Measurements from ENCODE around the gene RBM19.

The RBM19 gene

DNA sequence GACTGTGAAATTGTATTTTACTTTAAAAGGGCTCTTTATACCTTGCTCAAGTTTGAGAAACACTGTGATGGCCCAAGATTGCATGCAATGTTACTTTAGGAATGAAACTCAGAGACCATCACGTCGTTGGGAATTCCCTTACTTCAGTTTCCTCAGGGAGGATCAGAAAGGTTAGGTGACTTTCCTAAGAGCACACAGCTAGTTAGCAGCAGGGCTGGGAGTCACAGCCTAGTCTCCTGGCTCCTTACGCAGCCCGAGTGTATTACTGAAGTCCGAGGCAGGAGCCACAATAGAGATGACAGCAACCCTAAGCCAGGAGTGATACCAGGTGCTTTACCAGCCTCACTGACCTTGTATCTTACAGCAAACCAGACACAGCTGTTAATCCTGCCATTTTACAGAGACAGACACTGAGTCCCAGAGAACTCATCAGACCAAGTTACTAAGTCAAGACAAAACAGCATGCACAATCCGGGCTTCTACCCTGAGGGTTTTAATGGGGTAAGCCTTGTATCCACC lies 67.0 kb downstream of the RBM19 start:
- DNase-seq: no peak

DNA sequence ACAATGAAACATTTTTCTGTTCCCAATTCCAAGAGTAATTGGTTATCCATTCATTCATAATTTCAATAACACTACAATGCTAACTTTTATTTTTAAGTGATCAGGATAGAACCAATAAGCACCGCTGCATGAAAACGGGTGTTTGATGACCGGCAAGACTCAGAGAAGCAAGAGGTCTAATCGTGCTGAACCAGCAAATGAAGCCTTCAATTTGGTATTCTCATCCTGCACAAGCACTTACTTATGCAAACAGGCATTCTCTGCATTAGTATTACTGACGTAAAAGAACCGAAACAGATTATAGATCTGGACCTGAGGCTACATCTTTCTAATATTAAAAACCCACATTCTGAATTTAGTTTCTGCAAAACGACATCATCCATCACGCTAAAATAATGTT lies 67.7 kb downstream of the RBM19 start:
- no peak for DNase-seq

DNA sequence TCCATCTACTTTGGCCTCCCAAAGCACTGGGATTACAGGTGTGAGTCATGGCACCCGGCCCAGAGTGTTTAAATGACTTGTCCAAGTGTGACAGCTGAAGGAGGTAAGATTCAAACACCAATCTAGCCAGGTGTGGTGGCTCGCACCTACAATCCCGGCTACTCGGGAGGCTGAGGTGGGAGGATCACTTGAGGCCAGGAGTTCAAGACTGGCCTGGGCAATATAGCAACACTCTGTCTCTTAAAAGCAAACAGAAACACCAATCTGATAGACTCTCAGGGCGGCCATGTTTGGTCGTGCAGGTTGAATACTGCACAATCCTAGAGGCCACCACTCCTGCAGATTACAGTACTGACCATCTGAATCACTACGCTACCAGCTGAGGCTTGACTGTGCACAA lies 68.7 kb downstream of the RBM19 start:
- no peak for DNase-seq

DNA sequence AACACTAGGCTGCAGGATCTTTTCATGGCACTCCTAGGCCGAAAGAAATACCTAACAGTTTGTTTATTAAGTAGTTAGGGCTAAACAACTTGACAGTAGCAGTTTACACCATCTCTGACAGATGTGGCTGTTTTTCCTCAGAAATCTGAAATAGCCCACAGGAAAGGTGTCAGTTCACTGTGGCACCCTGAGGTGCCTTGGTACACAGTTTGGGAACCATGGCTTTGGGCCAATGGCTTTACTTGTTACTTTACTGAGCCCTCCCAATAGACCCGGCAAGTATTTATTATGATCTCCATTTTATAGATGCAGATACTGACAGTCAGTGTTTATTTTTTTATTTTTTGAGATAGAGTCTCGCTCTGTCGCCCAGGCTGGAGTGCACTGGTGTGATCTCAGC lies 69.3 kb downstream of the RBM19 start:
- no peak for DNase-seq

DNA sequence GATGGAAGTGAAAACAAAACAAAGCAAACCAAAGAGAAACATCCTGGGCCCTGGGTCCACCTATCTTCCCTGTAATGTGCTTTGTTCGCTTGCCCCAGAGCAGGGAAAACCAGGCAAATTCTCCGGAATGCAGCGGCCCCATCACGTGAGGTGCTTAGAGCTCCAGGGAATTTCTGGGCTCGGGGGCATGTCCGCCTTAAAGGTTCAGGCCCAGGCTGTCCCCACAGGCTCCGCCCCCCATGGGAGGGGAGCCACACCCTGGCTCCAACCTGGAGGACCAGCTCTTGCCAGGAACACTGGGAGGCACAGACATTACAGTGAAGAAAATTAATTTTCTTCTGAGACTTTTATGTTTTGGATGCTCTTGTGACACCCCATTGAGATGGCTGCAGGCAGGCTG lies 69.9 kb downstream of the RBM19 start:
- DNase-seq: no peak

DNA sequence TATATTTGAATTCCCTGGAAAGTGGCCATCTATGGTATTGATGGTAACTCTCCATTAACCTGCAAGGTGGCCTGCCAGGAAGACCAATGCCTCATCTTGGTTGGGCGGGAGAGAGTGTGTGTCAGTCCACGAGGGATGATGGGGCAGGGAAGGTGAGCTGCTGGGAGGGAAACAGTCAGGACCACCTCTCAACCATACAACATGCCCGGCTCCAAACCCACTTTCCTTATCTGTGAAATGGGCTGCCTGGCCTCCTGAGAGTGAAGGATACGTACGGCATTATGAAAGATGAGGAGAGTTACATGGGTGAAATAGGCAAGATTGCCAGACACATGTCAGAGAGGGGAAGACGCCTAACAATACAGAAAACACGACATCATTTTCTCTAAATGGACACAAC lies 70.9 kb downstream of the RBM19 start:
- DNase-seq: no peak

DNA sequence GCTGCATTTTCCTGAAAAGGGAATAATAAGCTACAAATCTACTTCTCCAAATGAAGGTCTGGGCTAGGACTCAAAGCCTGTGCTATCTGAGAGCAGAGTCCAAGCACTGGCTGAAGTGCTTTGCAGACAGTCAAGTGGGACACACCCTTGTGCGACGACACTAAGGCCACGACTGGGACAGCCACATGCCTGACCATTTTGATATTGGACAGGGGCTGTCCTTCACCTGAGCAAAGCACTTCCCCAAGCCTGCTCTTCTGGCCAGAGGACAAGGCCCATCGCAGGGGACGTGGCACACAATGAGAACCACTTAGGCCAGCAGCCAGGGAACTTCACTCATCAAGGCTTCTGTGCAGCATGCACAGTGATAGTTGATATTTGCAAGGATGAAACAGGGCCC lies 71.4 kb downstream of the RBM19 start:
- no peak for DNase-seq

DNA sequence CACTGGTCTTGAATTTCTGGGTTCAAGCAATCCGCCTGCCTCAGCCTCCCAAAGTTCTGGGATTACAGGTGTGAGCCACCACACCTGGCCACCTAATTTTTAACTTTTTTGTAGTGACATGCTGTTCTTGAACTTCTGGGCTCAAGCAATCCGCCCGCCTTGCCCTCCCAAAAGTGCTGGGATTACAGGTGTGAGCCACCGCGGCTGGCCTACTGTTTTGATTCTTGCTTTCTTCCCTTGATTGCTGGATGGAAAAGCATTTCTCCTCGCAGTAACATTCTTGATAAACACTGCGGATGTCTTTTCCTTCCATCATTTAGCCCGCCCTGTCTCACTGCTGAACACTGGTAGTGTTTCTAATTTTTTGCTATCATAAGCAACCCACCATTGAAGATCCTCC lies 72.9 kb downstream of the RBM19 start:
- no peak for DNase-seq

DNA sequence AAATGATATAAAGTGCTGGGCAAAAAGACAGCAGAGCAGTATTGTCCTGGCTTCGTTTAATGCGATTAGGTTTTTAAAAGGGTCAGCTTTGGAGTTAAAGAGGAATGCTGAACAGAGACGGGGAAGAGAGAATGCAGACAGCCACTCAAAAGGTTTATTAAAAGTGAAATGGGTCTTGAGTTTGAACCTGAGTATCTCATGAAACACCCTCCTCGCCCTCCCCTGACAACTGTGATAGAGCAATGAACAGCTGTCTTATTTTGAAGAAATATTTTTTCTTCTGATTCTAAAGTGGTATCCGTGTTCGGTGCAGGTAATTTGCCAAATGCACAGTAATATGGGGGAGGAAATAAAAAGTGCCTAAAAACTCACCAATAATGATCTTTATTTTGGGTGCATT lies 73.6 kb downstream of the RBM19 start:
- no peak for DNase-seq

DNA sequence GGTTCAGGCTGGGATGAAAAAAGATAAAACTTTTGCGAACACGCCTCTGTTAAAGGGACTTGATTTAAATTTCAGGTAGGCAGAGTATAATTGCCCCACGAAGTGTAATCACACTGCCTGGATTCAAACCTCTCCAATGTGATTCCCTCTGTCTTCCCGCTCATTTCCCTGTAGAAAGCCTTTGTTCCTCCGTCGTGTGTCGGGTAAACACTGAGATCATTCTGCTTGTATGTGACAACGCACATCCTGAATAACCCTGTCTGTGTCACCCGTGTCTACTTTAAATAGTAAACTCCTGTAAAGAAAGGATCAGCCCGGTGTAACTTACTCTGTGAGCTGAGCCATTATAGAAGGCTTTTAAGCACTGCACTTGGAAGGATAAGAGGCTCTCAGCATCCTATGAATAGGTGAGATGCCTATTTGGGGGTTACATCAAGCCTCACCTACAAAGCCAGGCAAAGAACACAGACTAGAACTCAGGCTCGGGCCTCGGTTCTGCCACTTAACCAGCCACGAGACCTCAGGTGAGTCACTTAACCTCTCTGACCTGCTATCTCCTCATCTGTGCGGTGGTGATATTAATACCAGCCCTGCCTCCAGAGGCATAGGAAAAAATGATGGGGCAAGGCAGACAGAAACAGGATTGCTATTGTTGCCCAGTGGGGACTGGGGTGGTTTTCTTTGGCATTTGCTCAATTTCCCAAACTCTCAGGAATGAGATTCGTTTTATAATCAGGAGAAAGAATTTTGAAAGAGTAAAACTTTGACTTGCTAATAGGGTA lies 74.2 kb downstream of the RBM19 start:
- DNase-seq: no peak

DNA sequence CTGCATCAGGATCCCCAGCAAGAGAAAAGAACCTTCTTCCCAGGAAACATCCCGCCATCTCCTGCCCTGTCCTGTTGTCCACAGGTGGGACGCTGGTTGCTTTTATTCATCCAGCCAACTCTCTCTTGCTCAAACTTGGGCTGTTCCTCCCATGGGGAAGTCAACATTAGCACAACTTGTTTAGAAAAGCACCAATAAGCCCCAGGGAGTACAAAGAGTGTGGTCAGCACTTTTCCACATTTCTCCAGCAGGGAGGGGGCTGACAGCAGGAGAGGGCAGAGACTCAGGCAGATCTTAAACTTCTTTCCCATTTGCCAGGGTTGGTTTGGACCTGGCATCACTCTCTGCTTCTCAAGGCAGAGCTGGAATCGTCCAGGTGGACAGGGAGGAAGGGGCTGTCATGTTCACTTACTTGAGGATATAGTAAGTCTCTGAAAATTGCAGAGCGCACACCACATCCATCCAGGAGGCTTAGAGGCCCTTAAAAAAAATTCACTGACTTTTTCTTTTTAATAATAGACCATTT lies 74.9 kb downstream of the RBM19 start:
- no peak for DNase-seq

DNA sequence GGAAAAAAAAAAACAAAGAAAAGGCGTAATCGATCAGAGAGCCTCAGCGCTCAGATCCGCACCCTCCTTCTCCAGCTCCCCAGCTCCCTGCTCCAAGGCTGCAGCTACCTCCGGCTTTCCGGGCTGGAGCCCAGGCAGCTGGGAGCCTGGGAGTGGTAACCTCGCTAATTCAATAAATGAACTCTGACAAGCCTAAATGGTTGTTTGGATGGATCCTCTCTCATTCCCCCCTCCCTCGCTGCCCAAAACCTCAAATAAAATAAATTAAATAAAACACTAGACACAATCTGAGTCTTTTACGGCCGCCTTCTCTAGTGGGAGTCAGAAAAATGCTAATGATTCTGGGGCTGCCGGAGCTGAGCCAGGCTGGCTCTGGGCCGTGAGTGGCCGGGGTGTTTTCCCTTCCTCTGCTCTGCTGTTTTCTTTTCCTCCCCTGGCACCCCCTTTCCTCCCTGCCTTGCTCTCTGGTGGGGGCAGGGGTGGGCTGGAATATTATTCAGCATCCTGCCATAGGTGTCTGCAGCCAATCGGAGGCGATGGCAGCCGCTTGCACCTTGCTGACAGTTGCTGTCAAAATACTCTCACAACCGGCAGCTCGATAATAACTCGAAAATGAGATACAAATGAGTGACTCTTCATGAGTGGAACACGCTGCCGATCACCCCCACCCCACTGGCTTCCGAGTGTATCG lies 76.1 kb downstream of the RBM19 start:
- no peak for DNase-seq

DNA sequence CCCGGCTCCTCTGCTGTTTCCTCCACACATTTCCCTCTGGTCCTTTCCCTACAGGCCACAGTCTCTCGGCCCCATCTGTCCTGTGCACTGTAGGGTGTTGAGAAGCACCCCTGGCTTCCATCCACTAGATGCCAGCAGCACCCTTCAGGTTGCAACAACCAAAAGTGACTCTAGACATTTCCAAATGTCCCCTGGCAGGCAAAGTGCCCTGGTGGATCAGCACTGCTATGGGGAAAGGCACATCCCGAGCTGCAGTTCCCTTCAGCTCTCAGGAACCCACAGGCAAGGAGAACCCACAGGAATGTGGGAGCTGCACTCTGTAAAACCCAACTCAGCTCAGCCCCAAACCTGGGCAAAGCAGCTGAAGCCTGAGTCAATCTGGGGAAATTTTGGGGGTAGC lies 77.0 kb downstream of the RBM19 start:
- no peak for DNase-seq

DNA sequence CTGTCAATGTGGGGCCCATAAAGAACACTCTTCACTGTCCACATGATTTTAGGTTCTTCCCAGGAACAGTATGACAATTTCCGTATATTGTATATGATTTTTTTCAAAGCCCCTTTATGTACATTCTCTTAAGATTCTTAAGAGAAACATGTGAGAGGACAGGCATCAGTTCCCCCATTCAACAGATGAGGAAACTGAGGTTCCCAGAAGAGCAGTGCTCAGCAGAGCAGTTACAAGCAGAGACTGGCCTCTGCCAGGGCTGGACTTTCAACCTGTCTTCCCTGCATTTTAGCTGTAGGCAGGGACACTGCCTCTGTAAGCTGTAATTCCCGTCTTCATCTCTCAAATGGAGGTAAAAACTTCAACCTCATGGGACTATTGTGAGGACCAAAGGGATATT lies 77.7 kb downstream of the RBM19 start:
- DNase-seq: no peak

DNA sequence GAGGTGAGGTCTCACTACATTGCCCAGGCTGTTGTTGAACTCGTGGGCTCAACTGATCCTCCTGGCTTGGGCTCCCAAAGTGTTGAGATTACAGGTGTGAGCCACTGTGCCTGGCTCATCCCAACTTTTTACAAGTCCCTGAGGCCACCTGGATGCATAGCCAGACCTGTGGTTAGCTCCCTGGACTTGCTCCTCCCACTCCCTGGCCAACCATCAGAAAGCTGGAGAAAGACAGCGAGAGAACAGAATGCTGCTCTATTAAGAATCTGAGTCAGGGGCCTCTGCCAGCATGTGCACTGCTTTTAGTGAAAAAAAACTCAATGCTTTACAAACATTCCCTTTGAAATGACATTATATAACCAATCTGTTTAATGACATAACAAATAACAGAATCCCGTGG lies 78.2 kb downstream of the RBM19 start:
- no peak for DNase-seq

DNA sequence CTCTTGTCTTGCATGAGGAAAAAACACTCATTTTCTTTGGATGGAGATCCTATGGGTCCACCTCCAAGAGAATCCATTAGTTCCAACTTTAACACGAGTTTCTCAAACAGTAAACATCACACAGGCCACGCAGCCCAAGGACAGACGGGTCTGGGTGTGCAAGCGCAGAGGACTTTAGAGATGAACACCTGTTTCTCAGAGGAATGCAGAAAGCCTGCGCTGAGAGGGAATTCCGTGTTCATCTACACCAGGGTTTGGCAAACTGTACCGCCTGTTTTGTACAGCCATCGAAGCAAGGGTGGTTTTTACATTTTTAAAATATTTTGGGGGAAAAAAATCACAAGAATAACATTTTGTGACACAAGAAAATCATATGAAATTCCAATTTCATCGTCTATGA lies 79.4 kb downstream of the RBM19 start:
- DNase-seq: no peak

DNA sequence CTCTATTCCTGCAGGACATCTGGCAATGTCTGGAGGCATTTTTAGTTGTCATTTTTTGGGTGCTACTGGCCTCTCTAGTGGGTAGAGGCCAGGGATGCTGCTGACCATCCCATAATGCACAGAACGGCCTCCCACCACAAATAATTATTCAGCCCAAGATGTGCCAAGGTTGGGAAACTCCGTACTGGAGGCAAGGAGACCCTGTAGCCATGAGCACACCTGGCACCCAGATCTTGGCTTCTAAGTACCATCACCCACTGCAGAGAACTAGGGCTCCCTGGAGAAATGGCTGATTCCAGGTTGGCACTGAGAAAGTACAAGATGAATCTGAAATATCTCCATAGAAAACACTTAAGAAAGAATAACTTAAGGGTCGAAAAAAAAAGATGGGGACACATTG lies 81.7 kb downstream of the RBM19 start:
- DNase-seq: no peak

DNA sequence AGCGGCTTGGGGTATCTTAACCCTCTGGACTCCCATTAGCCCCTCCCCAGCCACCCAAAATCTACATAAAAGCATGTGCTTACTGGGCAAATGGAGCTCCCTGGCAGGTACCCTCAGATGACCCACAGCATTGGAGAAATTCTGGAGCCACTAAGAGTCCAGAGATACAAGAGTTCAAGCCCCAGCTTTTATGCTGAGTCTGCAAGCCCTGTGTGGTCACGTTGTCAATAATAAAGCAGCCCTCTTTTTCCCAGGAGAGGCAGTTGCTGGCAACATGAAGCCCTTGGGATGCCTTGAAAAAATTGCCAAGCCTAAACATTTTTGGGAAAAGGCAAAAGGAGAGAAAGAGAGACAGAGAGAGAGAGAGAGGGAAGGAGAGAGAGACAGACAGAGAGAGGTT lies 83.4 kb downstream of the RBM19 start:
- DNase-seq: no peak

DNA sequence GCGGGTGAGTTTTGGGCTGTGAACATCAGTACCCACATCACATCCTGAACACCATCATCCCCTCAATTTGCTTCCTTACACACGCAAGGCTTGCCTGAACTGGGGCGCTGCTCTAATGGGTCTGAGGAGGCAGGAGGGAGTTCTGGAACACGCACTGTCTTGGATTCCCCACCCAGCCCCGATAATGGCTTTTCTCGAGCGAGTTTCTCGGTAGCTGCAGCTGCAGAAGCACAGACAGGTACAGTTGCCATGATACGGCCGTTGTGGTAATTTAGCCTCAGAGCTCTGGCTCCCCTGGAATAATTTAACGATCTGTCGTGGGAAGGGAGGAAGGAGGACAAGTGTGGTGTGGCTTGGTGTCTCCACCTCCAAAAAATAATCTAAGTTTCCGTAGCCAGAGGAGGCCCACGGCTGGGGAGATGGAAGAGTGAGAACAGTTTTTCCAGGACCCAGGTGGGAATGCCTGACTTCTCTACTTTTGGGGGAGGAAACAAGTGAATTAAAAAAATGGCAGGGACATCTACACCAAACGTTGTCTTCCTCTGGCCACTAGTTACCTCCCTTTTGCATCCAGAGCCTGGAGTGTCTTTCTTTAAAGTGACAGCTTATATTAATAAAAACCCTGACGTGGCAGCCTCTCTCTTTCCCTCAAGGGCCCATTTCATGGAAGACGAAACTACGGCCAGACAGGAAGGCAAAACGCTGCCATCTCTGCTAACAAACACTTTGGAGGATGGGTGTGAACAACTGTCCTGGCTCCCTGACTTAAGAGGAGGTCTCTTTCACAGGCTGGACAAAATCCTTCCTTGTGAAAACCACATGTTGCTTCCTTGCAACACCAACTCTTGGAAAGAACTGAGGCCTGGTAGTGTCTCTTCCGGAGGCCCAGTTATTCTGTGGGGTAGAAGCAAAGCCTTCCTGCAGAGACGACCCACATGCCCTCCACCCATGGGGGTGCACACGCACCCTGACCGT lies 84.8 kb downstream of the RBM19 start:
- no peak for DNase-seq

DNA sequence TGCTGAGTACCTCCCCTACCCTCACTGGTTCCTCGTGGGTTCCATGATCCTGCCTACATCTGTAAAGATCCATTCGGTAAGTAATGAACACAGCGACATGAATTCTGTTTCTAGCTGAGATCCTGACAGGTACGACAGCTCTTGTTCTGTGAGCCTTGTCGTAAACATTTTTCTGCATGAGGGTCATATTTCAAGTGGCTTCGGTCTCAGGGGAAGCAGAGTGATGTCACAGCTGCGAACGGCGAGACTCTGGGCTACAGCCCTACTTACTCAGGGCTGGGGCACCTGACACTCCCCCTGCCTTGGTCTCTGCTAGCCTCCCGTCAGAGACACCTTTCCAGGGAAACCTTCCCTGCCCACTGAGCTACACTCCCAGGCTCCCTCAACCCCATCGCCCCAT lies 85.8 kb downstream of the RBM19 start:
- DNase-seq: no peak

DNA sequence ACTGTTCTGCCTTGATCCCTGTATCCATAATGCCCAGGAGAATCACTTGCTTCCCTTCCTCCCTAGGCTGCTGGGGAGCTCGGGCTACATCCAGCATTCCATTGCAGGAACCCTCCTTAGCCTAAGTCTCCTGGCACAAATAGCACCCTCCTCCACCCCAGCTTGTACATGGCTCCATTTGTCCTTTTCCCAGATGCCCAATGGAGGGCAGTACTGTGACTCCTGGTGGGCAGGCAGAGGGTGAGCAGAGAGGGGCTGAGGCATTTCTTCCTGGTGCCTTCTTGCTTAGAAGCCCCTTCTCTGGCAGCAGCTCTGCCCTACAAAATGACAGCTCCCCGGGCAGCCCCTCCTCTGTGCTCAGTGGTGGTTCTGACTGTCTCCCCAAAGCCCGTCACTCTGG lies 86.5 kb downstream of the RBM19 start:
- DNase-seq: no peak

DNA sequence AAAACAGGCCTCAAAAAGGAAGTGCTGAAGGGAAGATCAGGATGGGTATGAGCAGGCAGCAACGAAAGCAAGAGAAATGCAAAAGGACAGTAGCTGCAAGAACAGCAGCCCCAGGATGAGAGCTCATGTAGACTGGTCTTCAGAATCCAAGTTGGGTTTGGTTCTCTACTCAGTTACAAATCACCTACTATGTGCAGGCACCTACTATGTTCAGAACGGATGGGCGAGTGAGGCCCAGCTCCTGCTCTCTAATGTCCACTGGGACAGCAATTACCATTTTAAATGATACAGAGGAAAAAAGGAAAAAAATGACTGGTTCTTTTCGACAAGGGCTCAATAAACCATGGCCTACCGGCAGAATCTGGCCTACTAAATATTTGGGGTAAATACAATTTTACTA lies 88.5 kb downstream of the RBM19 start:
- no peak for DNase-seq

DNA sequence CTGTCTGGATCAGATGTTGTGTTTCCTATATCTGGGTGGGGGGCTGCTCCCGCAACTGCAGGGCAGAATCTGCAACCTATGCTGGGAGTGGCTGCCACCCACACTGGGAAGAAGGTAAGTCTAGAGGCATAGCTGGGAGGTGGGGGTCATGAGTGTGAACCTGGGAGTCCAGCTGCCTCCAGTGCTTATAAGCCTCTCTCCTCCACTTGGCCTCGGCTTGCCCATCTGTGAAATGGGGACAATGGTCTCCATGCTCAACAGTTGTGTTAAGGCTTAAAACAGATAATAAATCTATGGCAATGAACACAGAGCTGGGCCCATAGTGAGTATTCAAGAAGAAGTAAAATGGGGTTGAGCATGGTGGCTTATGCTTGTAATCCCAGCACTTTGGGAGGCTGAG lies 90.0 kb downstream of the RBM19 start:
- no peak for DNase-seq

Measured in NCI-H748 treated with DMSO at 0.1 percent for 48 hours (cell line).